ENCODE data around the gene CERKL. TPM values are rescaled to one million over a fixed set of nuclear protein-coding genes. Genes with fewer than 3 reads are reported as not detected.

The CERKL gene
- total RNA-seq, 3 donors from 2014 or later = 0.12 TPM; not detected in 2

GRCh38 chr2:181520253-181520652 lies 136.7 kb downstream of the CERKL start:
- no peaks in the 10 kb centered on the region for H3K36me3 ChIP-seq (ENCODE audit: low read depth)
- no peaks in the 10 kb centered on the region for H3K4me1 ChIP-seq (ENCODE audit: low read depth)
- H3K4me3 ChIP-seq = no peak overlapping the region
- no peaks in the 10 kb centered on the region for H3K9me3 ChIP-seq
- no peak for ATAC-seq
- TF ChIP-seq CTCF (IDR thresholded peaks at IDR 0.05) = no peak
- intact Hi-C loops (cut with DNase I, micrococcal nuclease) = no loop called here
- no peak for DNase-seq

DNA sequence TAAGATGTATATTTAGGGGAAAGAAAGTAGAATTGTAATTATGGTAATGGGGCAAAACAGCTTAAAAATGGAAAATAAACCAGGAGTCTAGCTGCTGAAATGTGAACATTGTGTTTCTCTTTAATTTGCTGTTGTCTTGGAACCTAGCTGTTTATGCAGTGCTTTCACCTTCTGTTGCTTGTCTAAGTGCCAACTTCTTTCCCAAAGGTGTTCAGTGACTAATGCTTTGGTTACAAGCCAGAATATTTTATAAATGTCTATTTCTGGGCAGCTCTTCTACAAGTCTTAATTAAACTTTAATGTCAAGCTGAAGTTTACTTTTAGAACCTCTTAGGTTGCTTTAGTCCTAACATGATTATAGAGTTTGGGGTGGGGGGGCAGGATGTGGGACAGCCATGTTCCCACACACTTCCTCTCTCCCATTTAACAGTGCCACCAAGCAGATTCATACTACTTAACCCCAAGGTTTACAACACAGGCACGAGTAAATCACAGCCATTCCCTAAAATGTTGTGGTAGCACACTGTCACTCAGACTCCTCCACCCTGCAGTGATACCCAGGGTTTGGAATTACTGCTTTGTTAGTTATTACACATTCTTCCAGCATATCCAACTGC lies 139.1 kb downstream of the CERKL start:
- Histone ChIP-seq H3K4me3 (no peak overlapping the region), H3K36me3 (ENCODE audit: low read depth) (no peaks in the 10 kb centered on the region), H3K4me1 (ENCODE audit: low read depth) (no peaks in the 10 kb centered on the region), H3K9me3 (no peaks in the 10 kb centered on the region)
- DNase-seq (peak in 1 of 3 donors; percentile 25), ATAC-seq (peak; percentile 27)
- intact Hi-C loops (cut with DNase I, micrococcal nuclease) = no loop called here
- TF ChIP-seq CTCF (IDR thresholded peaks at IDR 0.05) = no peak

DNA sequence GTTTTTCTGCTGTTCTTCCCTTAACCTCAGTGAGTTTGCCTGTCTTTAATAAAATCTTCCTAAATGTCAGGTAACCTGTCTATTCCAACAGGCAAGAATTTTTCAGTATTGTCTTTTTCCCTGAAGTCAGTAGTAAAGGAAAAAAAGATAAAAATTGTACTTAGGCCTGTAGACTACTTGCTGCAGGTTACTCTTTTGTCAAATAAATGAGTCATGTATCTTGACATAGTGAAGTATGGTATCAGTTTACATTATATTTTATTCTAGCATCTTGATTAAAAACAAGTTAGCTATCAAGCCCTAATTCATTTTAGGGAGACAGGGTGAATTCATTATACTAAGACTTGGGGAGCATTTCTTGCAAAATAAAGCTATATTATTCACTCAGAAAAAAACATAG lies 139.9 kb downstream of the CERKL start:
- no peak for TF ChIP-seq CTCF (IDR thresholded peaks at IDR 0.05)
- H3K4me1 ChIP-seq (ENCODE audit: low read depth) = no peaks in the 10 kb centered on the region
- no peak for ATAC-seq
- no peaks in the 10 kb centered on the region for H3K36me3 ChIP-seq (ENCODE audit: low read depth)
- DNase-seq = no peak
- intact Hi-C loops (cut with DNase I, micrococcal nuclease) = no loop called here
- H3K4me3 ChIP-seq = no peak overlapping the region
- no peaks in the 10 kb centered on the region for H3K9me3 ChIP-seq

- DNase-seq (no peak), ATAC-seq (no peak)
- no peak for TF ChIP-seq CTCF (IDR thresholded peaks at IDR 0.05)
- no peaks in the 10 kb centered on the region for H3K4me1 ChIP-seq (ENCODE audit: low read depth)
- H3K9me3 ChIP-seq = no peaks in the 10 kb centered on the region
- intact Hi-C loops (cut with DNase I, micrococcal nuclease) = no loop called here
- H3K36me3 ChIP-seq (ENCODE audit: low read depth) = no peaks in the 10 kb centered on the region
- no peak overlapping the region for H3K4me3 ChIP-seq
These were observed 141.2 kb downstream of the CERKL start for GRCh38 chr2:181515719-181516118.

GRCh38 chr2:181500201-181500600 lies 156.7 kb downstream of the CERKL start:
- H3K9me3 ChIP-seq = no peaks in the 10 kb centered on the region
- intact Hi-C loops (cut with DNase I, micrococcal nuclease) = no loop called here
- H3K4me1 ChIP-seq (ENCODE audit: low read depth) = no peaks in the 10 kb centered on the region
- TF ChIP-seq CTCF (IDR thresholded peaks at IDR 0.05) = no peak
- ATAC-seq = no peak
- DNase-seq = no peak
- H3K4me3 ChIP-seq = no peak overlapping the region
- no peaks in the 10 kb centered on the region for H3K36me3 ChIP-seq (ENCODE audit: low read depth)

- H3K36me3 ChIP-seq (ENCODE audit: low read depth) = no peaks in the 10 kb centered on the region
- intact Hi-C loops (cut with DNase I, micrococcal nuclease) = no loop called here
- no peak for TF ChIP-seq CTCF (IDR thresholded peaks at IDR 0.05)
- H3K9me3 ChIP-seq = no peaks in the 10 kb centered on the region
- H3K4me1 ChIP-seq (ENCODE audit: low read depth) = no peaks in the 10 kb centered on the region
- no peak for ATAC-seq
- no peak overlapping the region for H3K4me3 ChIP-seq
- DNase-seq = no peak
These were observed 157.7 kb downstream of the CERKL start for GRCh38 chr2:181499231-181499630.

Data from mucosa of descending colon (tissue), 3 donors.